Loucy (cell line): Measurements from ENCODE around the gene PRR23C.

ENCODE experiments used
- EZH2phosphoT487 ChIP-seq: fragments of 200-600 bp; IDR thresholded peaks from 2 replicates; pipeline ENCODE4 v1.6.1; 2018; ENCODE audit warnings: antibody characterized with exemption, mild to moderate bottlenecking, moderate library complexity, borderline replicate concordance
- TF ChIP-seq, protein P1 (sequence below): fragments of 200-600 bp; sonication (generic); conservative IDR thresholded peaks from 2 replicates; pipeline ENCODE4 v1.5.1; 2014; ENCODE audit warnings: mild to moderate bottlenecking, antibody characterized with exemption, low read length

DNA sequence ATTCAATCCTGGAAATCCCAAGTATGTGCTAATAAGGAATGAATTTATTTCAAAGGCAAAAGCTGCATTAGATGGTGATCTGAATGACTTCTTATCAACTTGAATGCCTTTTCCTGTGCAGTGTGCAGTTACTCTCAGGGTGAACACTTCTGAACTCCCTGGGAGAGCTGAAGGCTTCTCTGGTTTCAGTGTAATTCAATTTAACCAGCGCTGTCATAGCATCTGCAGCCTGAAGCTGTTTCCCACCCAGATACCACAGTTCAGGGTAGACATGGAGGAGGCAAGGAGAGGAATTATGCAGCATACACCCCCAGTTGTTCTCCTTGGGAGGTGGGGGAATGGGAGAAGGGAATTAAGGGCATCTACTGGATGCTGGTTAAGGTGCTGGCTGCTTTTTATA, 49.1 kb upstream of the PRR23C start:
- TF ChIP-seq, protein P1, sequence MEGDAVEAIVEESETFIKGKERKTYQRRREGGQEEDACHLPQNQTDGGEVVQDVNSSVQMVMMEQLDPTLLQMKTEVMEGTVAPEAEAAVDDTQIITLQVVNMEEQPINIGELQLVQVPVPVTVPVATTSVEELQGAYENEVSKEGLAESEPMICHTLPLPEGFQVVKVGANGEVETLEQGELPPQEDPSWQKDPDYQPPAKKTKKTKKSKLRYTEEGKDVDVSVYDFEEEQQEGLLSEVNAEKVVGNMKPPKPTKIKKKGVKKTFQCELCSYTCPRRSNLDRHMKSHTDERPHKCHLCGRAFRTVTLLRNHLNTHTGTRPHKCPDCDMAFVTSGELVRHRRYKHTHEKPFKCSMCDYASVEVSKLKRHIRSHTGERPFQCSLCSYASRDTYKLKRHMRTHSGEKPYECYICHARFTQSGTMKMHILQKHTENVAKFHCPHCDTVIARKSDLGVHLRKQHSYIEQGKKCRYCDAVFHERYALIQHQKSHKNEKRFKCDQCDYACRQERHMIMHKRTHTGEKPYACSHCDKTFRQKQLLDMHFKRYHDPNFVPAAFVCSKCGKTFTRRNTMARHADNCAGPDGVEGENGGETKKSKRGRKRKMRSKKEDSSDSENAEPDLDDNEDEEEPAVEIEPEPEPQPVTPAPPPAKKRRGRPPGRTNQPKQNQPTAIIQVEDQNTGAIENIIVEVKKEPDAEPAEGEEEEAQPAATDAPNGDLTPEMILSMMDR, result no peak
- no peak for TF ChIP-seq EZH2phosphoT487
